ENCODE measurements around the gene DLAT.
"Not testable (repeated sequence)": the region's sequence is repeated elsewhere in the genome, so short reads cannot be mapped to it uniquely, and the experiment has no call there.

The DLAT gene

GRCh38 chr11:112050721-112051120 lies 25.5 kb downstream of the DLAT start:
- DNase-seq: no peak
- Mint-ChIP-seq H3K9me3 (no peaks in the 10 kb centered on the region), H3K4me1 (peaks cover 22% of the 10 kb centered on the region), H3K4me3 (no peak overlapping the region), H3K27ac (no peak overlapping the region), H3K36me3 (ENCODE audit: low read depth) (peaks cover 67% of the 10 kb centered on the region), H3K27me3 (no peaks in the 10 kb centered on the region)
- ATAC-seq: no peak

GRCh38 chr11:112051768-112052167 lies 26.6 kb downstream of the DLAT start:
- DNase-seq: no peak
- peaks cover 30% of the 10 kb centered on the region for H3K4me1 Mint-ChIP-seq
- H3K27me3 Mint-ChIP-seq: no peaks in the 10 kb centered on the region
- H3K27ac Mint-ChIP-seq: no peak overlapping the region
- no peaks in the 10 kb centered on the region for H3K9me3 Mint-ChIP-seq
- no peak overlapping the region for H3K4me3 Mint-ChIP-seq
- ATAC-seq: no peak
- peaks cover 66% of the 10 kb centered on the region for H3K36me3 Mint-ChIP-seq (ENCODE audit: low read depth)

DNA sequence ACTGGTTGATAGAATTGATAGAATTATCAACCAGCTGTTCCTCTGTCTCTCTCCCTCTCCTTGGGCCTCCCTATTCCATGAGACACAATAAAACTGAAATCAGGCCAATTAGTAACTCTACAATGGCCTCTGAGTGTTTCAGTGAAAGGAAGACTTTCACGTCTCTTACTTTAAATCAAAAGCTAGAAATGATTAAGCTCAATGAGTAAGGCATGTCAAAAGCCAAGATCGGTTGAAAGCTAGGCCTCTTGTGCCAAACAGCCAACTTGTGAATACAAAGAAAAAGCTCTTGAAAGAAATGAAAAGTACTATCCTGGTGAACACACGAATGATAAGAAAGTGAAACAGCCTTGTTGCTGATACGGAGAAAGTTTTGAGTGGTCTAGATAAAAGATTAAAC lies 32.0 kb downstream of the DLAT start:
- peak; percentile 61 for ATAC-seq
- H3K4me1 Mint-ChIP-seq: peaks cover 17% of the 10 kb centered on the region
- H3K4me3 Mint-ChIP-seq: no peak overlapping the region
- DNase-seq: no peak
- peaks cover 46% of the 10 kb centered on the region for H3K36me3 Mint-ChIP-seq (ENCODE audit: low read depth)
- no peaks in the 10 kb centered on the region for H3K27me3 Mint-ChIP-seq
- no peaks in the 10 kb centered on the region for H3K9me3 Mint-ChIP-seq
- H3K27ac Mint-ChIP-seq: peak overlapping the region; percentile 30

GRCh38 chr11:112058103-112058502 lies 32.9 kb downstream of the DLAT start:
- peaks cover 45% of the 10 kb centered on the region for H3K36me3 Mint-ChIP-seq (ENCODE audit: low read depth)

DNA sequence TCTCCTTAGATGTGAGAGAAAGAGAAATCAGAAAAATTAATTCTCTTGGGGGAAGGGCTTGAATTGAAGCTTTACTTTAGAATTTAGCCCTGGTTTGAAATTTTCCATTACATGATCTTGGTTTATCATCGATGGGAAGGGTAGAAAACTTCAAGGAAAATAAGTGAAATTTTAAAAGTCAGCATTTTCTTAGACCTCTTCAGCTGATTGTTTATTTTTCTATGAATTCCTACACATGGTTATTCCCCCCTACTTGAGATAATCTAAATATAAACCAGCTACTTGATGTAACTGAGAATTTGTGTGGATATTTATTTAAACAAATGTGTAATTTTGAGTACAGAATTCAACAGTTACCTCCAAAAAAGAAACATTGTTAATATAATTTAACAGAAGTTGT lies 37.7 kb downstream of the DLAT start:
- ATAC-seq: no peak
- Mint-ChIP-seq H3K4me1 (no peaks in the 10 kb centered on the region), H3K27me3 (no peaks in the 10 kb centered on the region), H3K9me3 (no peaks in the 10 kb centered on the region), H3K36me3 (ENCODE audit: low read depth) (peaks cover 19% of the 10 kb centered on the region), H3K4me3 (no peak overlapping the region), H3K27ac (no peak overlapping the region)
- no peak for DNase-seq

More at GRCh38 chr11:112058103-112058502, 32.9 kb downstream of the DLAT start:
- Mint-ChIP-seq H3K4me3 (no peak overlapping the region), H3K27me3 (no peaks in the 10 kb centered on the region), H3K27ac (no peak overlapping the region), H3K4me1 (peaks cover 17% of the 10 kb centered on the region), H3K9me3 (no peaks in the 10 kb centered on the region)
- ATAC-seq (no peak), DNase-seq (no peak)

GRCh38 chr11:112073941-112074811 lies 49.0 kb downstream of the DLAT start, which contains the start of the genes NKAPD1 and PIH1D2:
NKAPD1 (plus strand) TSS chr11:112074299; CDS start chr11:112075575, 1,276 bp downstream.
PIH1D2 (minus strand) TSS chr11:112074017; CDS start chr11:112073174, 843 bp downstream.
- peaks cover 31% of the 10 kb centered on the region for H3K4me1 Mint-ChIP-seq
- H3K27ac Mint-ChIP-seq: peak within 1 kb of the TSS; percentile 98
- DNase-seq: peak; percentile 78
- peak within 1 kb of the TSS; percentile 94 for H3K4me3 Mint-ChIP-seq
- peaks cover 4% of the 10 kb centered on the region for H3K27me3 Mint-ChIP-seq
- ATAC-seq: peak; percentile 92
- no peaks in the 10 kb centered on the region for H3K9me3 Mint-ChIP-seq
- peaks cover 23% of the 10 kb centered on the region for H3K36me3 Mint-ChIP-seq (ENCODE audit: low read depth)

GRCh38 chr11:112082729-112083128 lies 57.5 kb downstream of the DLAT start:
- peaks cover 69% of the 10 kb centered on the region for H3K36me3 Mint-ChIP-seq (ENCODE audit: low read depth)

DNA sequence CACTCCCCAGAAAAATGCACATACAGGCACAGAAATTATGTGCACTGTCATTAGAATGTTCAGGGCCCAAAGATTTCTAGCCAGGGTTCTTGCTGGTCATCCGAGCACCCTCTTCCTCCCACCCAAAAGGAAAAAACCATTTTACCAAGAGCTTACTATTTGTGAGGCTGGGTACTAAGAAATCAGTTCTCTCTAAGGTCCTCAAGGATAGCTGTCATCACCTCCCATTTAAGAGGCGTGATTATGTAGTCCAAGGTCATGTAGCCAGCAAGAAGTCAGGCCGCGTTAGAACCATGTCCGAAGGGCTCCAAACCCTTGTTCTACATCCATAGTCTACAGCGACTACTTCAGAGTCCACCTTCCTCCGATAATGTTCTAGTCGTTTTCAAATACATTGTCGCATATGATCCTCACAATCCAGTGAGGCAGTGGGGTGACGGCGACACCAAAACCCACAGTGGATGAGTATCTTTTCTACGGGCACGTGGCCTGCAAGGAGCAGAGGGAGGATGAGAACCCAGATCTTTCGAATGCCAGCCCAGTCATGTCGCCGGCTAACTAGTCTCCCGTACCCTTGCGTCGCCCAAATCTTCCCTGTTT lies 60.7 kb downstream of the DLAT start:
- H3K4me3 Mint-ChIP-seq: peak overlapping the region; percentile 100
- peaks cover 3% of the 10 kb centered on the region for H3K27me3 Mint-ChIP-seq
- no peaks in the 10 kb centered on the region for H3K9me3 Mint-ChIP-seq
- peaks cover 61% of the 10 kb centered on the region for H3K4me1 Mint-ChIP-seq
- DNase-seq: peak; percentile 47
- ATAC-seq: peak; percentile 47
- peaks cover 75% of the 10 kb centered on the region for H3K36me3 Mint-ChIP-seq (ENCODE audit: low read depth)
- H3K27ac Mint-ChIP-seq: peak overlapping the region; percentile 98

More at GRCh38 chr11:112082729-112083128, 57.5 kb downstream of the DLAT start:
- Mint-ChIP-seq H3K27ac (peak overlapping the region; percentile 68), H3K4me1 (peaks cover 42% of the 10 kb centered on the region), H3K4me3 (no peak overlapping the region), H3K9me3 (no peaks in the 10 kb centered on the region), H3K27me3 (peaks cover 3% of the 10 kb centered on the region)
- peak; percentile 57 for ATAC-seq
- no peak for DNase-seq

DNA sequence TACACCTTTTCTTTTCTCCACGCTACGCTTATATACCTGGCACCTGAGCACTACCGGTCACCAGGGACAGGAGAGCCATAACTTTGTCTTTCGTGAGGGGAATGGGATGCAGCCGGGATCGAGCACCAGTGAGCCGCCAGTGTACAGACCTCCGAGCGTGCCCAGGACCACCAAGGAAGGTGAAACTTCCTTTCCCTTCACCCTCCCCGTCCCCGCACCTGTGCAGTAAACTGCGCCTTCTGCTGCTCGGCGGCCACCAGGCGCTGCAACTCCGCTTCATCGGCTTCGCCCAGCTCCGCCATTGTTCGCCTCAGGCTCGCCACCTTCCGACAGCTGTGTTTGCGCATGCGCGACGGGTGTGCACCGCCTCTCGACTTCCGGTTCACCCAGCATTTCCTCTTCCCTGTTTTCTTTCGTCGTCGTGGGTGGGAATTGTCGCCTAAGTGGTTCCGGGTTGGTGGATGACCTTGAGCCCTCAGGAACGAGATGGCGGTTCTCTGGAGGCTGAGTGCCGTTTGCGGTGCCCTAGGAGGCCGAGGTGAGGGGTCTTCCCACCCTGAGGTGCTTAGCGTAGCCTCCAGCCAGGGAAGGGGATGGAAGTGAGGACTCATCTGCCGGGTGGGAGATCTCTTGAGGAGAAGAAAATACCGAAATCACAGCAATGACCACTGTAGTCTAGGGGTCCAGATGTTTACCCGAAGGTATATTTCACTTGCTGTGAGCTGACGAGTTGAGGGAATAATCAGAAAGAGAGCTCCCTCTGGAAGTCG lies 61.4 kb downstream of the DLAT start, which contains the start of the genes SDHD and TIMM8B:
SDHD (plus strand) TSS at position 452 of the 770 bp plus-strand sequence; CDS start at position 487, 35 bp downstream.
TIMM8B (minus strand) TSS at position 335 of the 770 bp plus-strand sequence; CDS start at position 302, 33 bp downstream.
- peak; percentile 95 for DNase-seq
- Mint-ChIP-seq H3K36me3 (ENCODE audit: low read depth) (peaks cover 80% of the 10 kb centered on the region), H3K4me1 (peaks cover 60% of the 10 kb centered on the region), H3K9me3 (no peaks in the 10 kb centered on the region), H3K27me3 (peaks cover 3% of the 10 kb centered on the region), H3K27ac (peak within 1 kb of the TSS; percentile 98), H3K4me3 (peak within 1 kb of the TSS; percentile 100)
- peak; percentile 87 for ATAC-seq

- Mint-ChIP-seq H3K36me3 (ENCODE audit: low read depth) (peaks cover 79% of the 10 kb centered on the region), H3K9me3 (no peaks in the 10 kb centered on the region), H3K27me3 (peaks cover 3% of the 10 kb centered on the region), H3K4me3 (peak overlapping the region; percentile 100), H3K4me1 (peaks cover 57% of the 10 kb centered on the region), H3K27ac (peak overlapping the region; percentile 98)
- no peak for DNase-seq
- no peak for ATAC-seq
These were observed 62.0 kb downstream of the DLAT start for GRCh38 chr11:112087212-112087611.

- not testable (repeated sequence) for H3K4me3 Mint-ChIP-seq, H3K4me1 Mint-ChIP-seq, H3K27ac Mint-ChIP-seq, ATAC-seq, H3K27me3 Mint-ChIP-seq, DNase-seq, H3K9me3 Mint-ChIP-seq
- peaks cover 30% of the 10 kb centered on the region for H3K36me3 Mint-ChIP-seq (ENCODE audit: low read depth)
These were observed 70.1 kb downstream of the DLAT start for GRCh38 chr11:112095302-112095701.

GRCh38 chr11:112096194-112096593 lies 71.0 kb downstream of the DLAT start:
- no peak for DNase-seq
- no peaks in the 10 kb centered on the region for H3K9me3 Mint-ChIP-seq
- no peaks in the 10 kb centered on the region for H3K4me1 Mint-ChIP-seq
- ATAC-seq: no peak
- no peak overlapping the region for H3K4me3 Mint-ChIP-seq
- H3K27ac Mint-ChIP-seq: no peak overlapping the region
- H3K36me3 Mint-ChIP-seq (ENCODE audit: low read depth): peaks cover 24% of the 10 kb centered on the region
- H3K27me3 Mint-ChIP-seq: no peaks in the 10 kb centered on the region

GRCh38 chr11:112097734-112098528 lies 72.7 kb downstream of the DLAT start:
- Mint-ChIP-seq H3K27ac (no peak overlapping the region), H3K4me1 (no peaks in the 10 kb centered on the region), H3K4me3 (no peak overlapping the region), H3K36me3 (ENCODE audit: low read depth) (peaks cover 10% of the 10 kb centered on the region), H3K9me3 (no peaks in the 10 kb centered on the region), H3K27me3 (no peaks in the 10 kb centered on the region)
- DNase-seq (no peak), ATAC-seq (no peak)

All from activated naive CD8-positive, alpha-beta T cell treated with anti-CD3 and anti-CD28 coated beads, Interleukin-2, amount 50 U/mL, for 24 hours (primary cell).